HepG2 (cell line): Measurements from ENCODE around the gene GNB3. TPM values are rescaled to one million over a fixed set of nuclear protein-coding genes. Genes with fewer than 3 reads are reported as not detected.
A peak's percentile ranks its signal among the peaks of the same experiment; 100 is the strongest.

Source experiments
- ATAC-seq: fragments of 200-7000 bp; cut with Tn5 transposase; 3 replicates; pipeline ENCODE4 v1.9.1; 2020; ENCODE audit warnings: mild to moderate bottlenecking, moderate library complexity
- BruUV-seq: library from RNA; stranded (reverse); fragments of 400-500 nt; replicated peaks from 2 replicates; lab custom pipeline; 2021; lab: Mats Ljungman, UMichigan
- CTCF ChIA-PET: fragments of 300-600 bp; formaldehyde crosslinking; extraction: SDS; loops from one replicate; lab custom pipeline; 2021; ENCODE audit warnings: low total read pairs, inconsistent platforms, low intra/inter-chr PET ratio; lab: Yijun Ruan, JAX
- POLR2A ChIA-PET: fragments of 350-600 bp; sonication (Branson Sonifier 250); formaldehyde crosslinking; loops from one replicate; lab custom pipeline; 2020; ENCODE audit warnings: antibody characterized with exemption, inconsistent platforms; lab: Yijun Ruan, JAX
- DNase-seq: peaks from one replicate; pipeline ENCODE4 v3.0.0-alpha.2; 2015; ENCODE audit warnings: low spot score
- FAIRE-seq: peaks from 3 replicates; lab custom pipeline; 2011; peaks lifted over from hg19 to GRCh38; lab: Jason Lieb, UNC
- H2AFZ ChIP-seq: one replicate; pipeline ENCODE4 v1.6.1; 2011; ENCODE audit warnings: low read length, inconsistent platforms
- H3K27ac ChIP-seq: fragments of 300-600 bp; 3 replicates; pipeline ENCODE4 v1.8.0; 2011; ENCODE audit warnings: mixed run types, mild to moderate bottlenecking, mixed read lengths, low read length, inconsistent platforms; ENCODE audit not compliant: insufficient read depth; ENCODE audit errors: extremely low read length
- H3K27me3 ChIP-seq, 2 experiments: fragments of 200-600 bp in 1 of 2; 2 replicates in 1 of 2; 3 replicates in 1 of 2; pipeline versions ENCODE4 v1.6.0 to v1.8.0; 2011; ENCODE audit warnings: low read length in 2 of 2, mild to moderate bottlenecking in 2 of 2, moderate library complexity in 2 of 2, inconsistent platforms in 1 of 2; ENCODE audit not compliant: insufficient read depth in 2 of 2, control insufficient read depth in 1 of 2
- H3K36me3 ChIP-seq, 2 experiments: fragments of 200-600 bp in 1 of 2; replicated peaks in 1 of 2; 2 replicates in 1 of 2; 3 replicates in 1 of 2; pipeline versions ENCODE4 v1.5.1 to v1.8.0; 2011; ENCODE audit warnings: low read length in 2 of 2, inconsistent platforms in 1 of 2; ENCODE audit not compliant: insufficient read depth in 2 of 2, control insufficient read depth in 1 of 2
- H3K4me1 ChIP-seq: 2 replicates; pipeline ENCODE4 v1.5.1; 2012; ENCODE audit warnings: low read length, inconsistent platforms; ENCODE audit not compliant: insufficient read depth
- H3K4me2 ChIP-seq: 2 replicates; pipeline ENCODE4 v1.6.0; 2011; ENCODE audit warnings: low read depth, low read length, inconsistent platforms
- H3K4me3 ChIP-seq, 3 experiments: fragments of 200-600 bp in 1 of 3; sonication (generic), shearing (Covaris generic) in 1 of 3; replicated peaks in 1 of 3; 2 replicates each; pipeline ENCODE4 v1.5.1; 2011 to 2016; ENCODE audit warnings: low read length in 3 of 3, inconsistent platforms in 2 of 3, low read depth in 2 of 3, mild to moderate bottlenecking in 2 of 3, control low read depth in 1 of 3, mixed read lengths in 1 of 3; ENCODE audit not compliant: insufficient read depth in 1 of 3
- H3K79me2 ChIP-seq: one replicate; pipeline ENCODE4 v1.6.1; 2011; ENCODE audit warnings: low read length, inconsistent platforms; ENCODE audit not compliant: insufficient read depth
- H3K9ac ChIP-seq: 2 replicates; pipeline ENCODE4 v1.6.0; 2011; ENCODE audit warnings: mild to moderate bottlenecking, low read depth, low read length, inconsistent platforms; ENCODE audit not compliant: insufficient read depth
- H3K9me3 ChIP-seq: 2 replicates; pipeline ENCODE4 v1.5.1; 2012; ENCODE audit warnings: mild to moderate bottlenecking, low read length
- H4K20me1 ChIP-seq: 2 replicates; pipeline ENCODE4 v1.6.0; 2011; ENCODE audit warnings: inconsistent platforms, mild to moderate bottlenecking, low read length, moderate library complexity; ENCODE audit not compliant: insufficient read depth
- ARID3A ChIP-seq: IDR thresholded peaks from 2 replicates; pipeline ENCODE4 v1.6.1; 2012; ENCODE audit warnings: low read depth, low read length, improper control_type of control experiment
- HNF1B ChIP-seq: sonication (generic); formaldehyde crosslinking; IDR thresholded peaks from 2 replicates; pipeline ENCODE4 v1.5.1; 2020; ENCODE audit warnings: mild to moderate bottlenecking, moderate library complexity, missing genetic modification reagents
- MEIS1 ChIP-seq: sonication (generic); formaldehyde crosslinking; IDR thresholded peaks from 2 replicates; pipeline ENCODE4 v1.9.0; 2021; ENCODE audit warnings: mild to moderate bottlenecking, missing genetic modification reagents, moderate library complexity, borderline replicate concordance
- RORA ChIP-seq: sonication (generic); formaldehyde crosslinking; IDR thresholded peaks from 2 replicates; pipeline ENCODE4 v1.5.0; 2020; ENCODE audit warnings: mild to moderate bottlenecking, missing genetic modification reagents, moderate library complexity
- TEAD2 ChIP-seq: sonication (generic); formaldehyde crosslinking; IDR thresholded peaks from 2 replicates; pipeline ENCODE4 v1.9.0; 2021; ENCODE audit warnings: missing genetic modification reagents
- U2AF2 ChIP-seq: fragments of 200-400 bp; formaldehyde crosslinking; IDR thresholded peaks from 2 replicates; pipeline ENCODE4 v1.6.1; 2017; ENCODE audit warnings: low read depth, mild to moderate bottlenecking, low read length
- ZBTB3 ChIP-seq: sonication (generic); formaldehyde crosslinking; IDR thresholded peaks from 2 replicates; pipeline ENCODE4 v1.4.0; 2020; ENCODE audit warnings: low read depth, mild to moderate bottlenecking, moderate library complexity, missing genetic modification reagents, borderline replicate concordance
- ZNF564 ChIP-seq: sonication (generic); formaldehyde crosslinking; IDR thresholded peaks from 2 replicates; pipeline ENCODE4 v1.8.1; 2023; ENCODE audit warnings: mild to moderate bottlenecking, missing genetic modification reagents
- ZNF878 ChIP-seq: sonication (generic); formaldehyde crosslinking; IDR thresholded peaks from 2 replicates; pipeline ENCODE4 v1.8.1; 2023; ENCODE audit warnings: mild to moderate bottlenecking, missing genetic modification reagents, moderate library complexity
- WGBS: methylation state at CpG from one replicate; pipeline ENCODE4 v1.1.6; 2017; ENCODE audit warnings: low lambda C conversion rate; 5-methylcytosine and 5-hydroxymethylcytosine counted together
- in situ Hi-C: cut with HindIII; loops from 2 replicates; pipeline ENCODE4 v1.10.0; 2017; ENCODE audit warnings: low pct_unique_long_range_greater_than_20kb; ENCODE audit not compliant: extremely low pct_ligation_motif_present
- intact Hi-C: fragments of 100-400 bp; cut with micrococcal nuclease; formaldehyde crosslinking; loops from one replicate; pipeline ENCODE4 v1.10.0; 2022; ENCODE audit not compliant: unreplicated experiment
- polyA plus RNA-seq, 8 experiments: library from polyadenylated mRNA; depleted of rRNA in 3 of 8; stranded (reverse) in 7 of 8; unstranded in 1 of 8; fragments of >200 nt; fragmentation: Illumina TruSeq in 4 of 8; extraction: Trizol in 4 of 8; gene quantifications; 2 replicates each; pipeline versions ENCODE4 v1.2.1 to v1.2.3, GENCODE V29; 2011 to 2016; ENCODE audit warnings: low read depth in 4 of 8, missing spikeins in 1 of 8, mixed read lengths in 1 of 8; ENCODE audit not compliant: insufficient read depth in 1 of 8
- total RNA-seq, 5 experiments: library from RNA; depleted of rRNA; stranded (reverse); fragments of >200 nt; fragmentation: Illumina TruSeq; extraction: Trizol; gene quantifications; 2 replicates each; pipeline ENCODE4 v1.2.3, GENCODE V29; 2016; ENCODE audit warnings: low read depth in 1 of 5

The GNB3 gene
- total and polyA plus RNA-seq, 2 of the 13 experiments (the other 11 are each of a cell fraction or from before 2014, with no cell fraction given): 1.3 to 3.6 TPM

GRCh38 chr12:6849427-6849826 lies 8.7 kb downstream of the GNB3 start:
- intact Hi-C loops (no loop called here), in situ Hi-C loops (no loop called here)
- POLR2A ChIA-PET: no interaction called here
- H2AFZ ChIP-seq: no peak overlapping the region
- H3K4me2 ChIP-seq: peak overlapping the region; percentile 92; the same call in 1 of the 2 replicates
- 95% methylated on average over 2 of the region's 2 CpGs for WGBS
- H3K27ac ChIP-seq: no peak overlapping the region
- peaks cover 10 to 38% of the 10 kb centered on the region in 2 experiments for H3K36me3 ChIP-seq
- no peaks in the 10 kb centered on the region; the same call in 1 of the 2 replicates for H4K20me1 ChIP-seq
- FAIRE-seq (no peak), ATAC-seq (no peak), DNase-seq (no peak)
- no peaks in the 10 kb centered on the region for H3K9me3 ChIP-seq
- no peaks in the 10 kb centered on the region for H3K27me3 ChIP-seq
- TF ChIP-seq RORA (CRISPR knock-in tag) (no peak), U2AF2 (no peak), TEAD2 (no peak), ZBTB3 (no peak), ZNF878 (CRISPR knock-in tag) (no peak), MEIS1 (CRISPR knock-in tag) (no peak), ZNF564 (no peak), ARID3A (no peak), HNF1B (CRISPR knock-in tag) (no peak)
- no peak overlapping the region for H3K4me3 ChIP-seq
- peaks cover 31% of the 10 kb centered on the region for H3K4me1 ChIP-seq
- CTCF ChIA-PET: no interaction called here
- H3K79me2 ChIP-seq: peaks cover 32% of the 10 kb centered on the region
- no peak overlapping the region for H3K9ac ChIP-seq
- no TSS peak for BruUV-seq
